Cardiac septum (tissue), 1 donor: ENCODE measurements around the gene TEX28. TPM values are rescaled to one million over a fixed set of nuclear protein-coding genes. Genes with fewer than 3 reads are reported as not detected.
"Not testable (repeated sequence)": the region's sequence is repeated elsewhere in the genome, so short reads cannot be mapped to it uniquely, and the experiment has no call there.

ENCODE experiments used
- DNase-seq: peaks from one replicate; pipeline ENCODE4 v3.0.0-alpha.2; 2020; ENCODE audit warnings: low spot score
- intact Hi-C: fragments of 100-400 bp; cut with DNase I; formaldehyde crosslinking; loops from one replicate; pipeline ENCODE4 v1.14.0; 2022
- total RNA-seq: library from RNA; stranded (reverse); fragmentation: NEBNext Ultra II Directional; extraction: Animal tissue kit (Norgen Biotek cat#: 25700); gene quantifications from one replicate; pipeline ENCODE4 v1.2.1, GENCODE V29; 2021
- donor health status: DM: no; HTN: no; CAD: no.

Gene TEX28
- total RNA-seq, 1 donor from 2014 or later: not detected

- DNase-seq, intact Hi-C loops: not testable (repeated sequence)
These were observed 36.2 kb downstream of the TEX28 start for GRCh38 chrX:154258711-154259110.

- DNase-seq, intact Hi-C loops: not testable (repeated sequence)
These were observed 37.6 kb downstream of the TEX28 start, which contains the start of gene OPN1MW3 for GRCh38 chrX:154257282-154257681. TSS of gene OPN1MW3 (plus strand) at chrX:154257582. CDS start at chrX:154257620, 38 bp downstream.

GRCh38 chrX:154248076-154248475 lies 46.8 kb downstream of the TEX28 start:
- intact Hi-C loops, DNase-seq: not testable (repeated sequence)

- DNase-seq, intact Hi-C loops: not testable (repeated sequence)
These were observed 47.4 kb downstream of the TEX28 start for GRCh38 chrX:154247377-154248045.

GRCh38 chrX:154239982-154240503 lies 54.9 kb downstream of the TEX28 start:
- DNase-seq, intact Hi-C loops: not testable (repeated sequence)

- DNase-seq, intact Hi-C loops: not testable (repeated sequence)
These were observed 55.9 kb downstream of the TEX28 start for GRCh38 chrX:154238939-154239559.

GRCh38 chrX:154233620-154234019 lies 61.3 kb downstream of the TEX28 start:
- intact Hi-C loops, DNase-seq: not testable (repeated sequence)

GRCh38 chrX:154231443-154231842 lies 63.5 kb downstream of the TEX28 start:
- intact Hi-C loops, DNase-seq: not testable (repeated sequence)

GRCh38 chrX:154226706-154227105 lies 68.2 kb downstream of the TEX28 start:
- DNase-seq, intact Hi-C loops: not testable (repeated sequence)

GRCh38 chrX:154225292-154225691 lies 69.6 kb downstream of the TEX28 start:
- intact Hi-C loops, DNase-seq: not testable (repeated sequence)

Other genes starting within 250 kb of the TEX28 start
- gene MECP2, start 197.4 kb downstream of the TEX28 start, total RNA-seq: 37.6 TPM
- gene OPN1LW, start 150.9 kb downstream of the TEX28 start, total RNA-seq: not detected
- not detected for gene OPN1MW, start 112.5 kb downstream of the TEX28 start, total RNA-seq
- gene OPN1MW2, start 75.4 kb downstream of the TEX28 start, total RNA-seq: not detected
- not detected for gene OPN1MW3, start 37.5 kb downstream of the TEX28 start, total RNA-seq
- gene TKTL1, start 671 bp upstream of the TEX28 start, total RNA-seq: 3.2 TPM
- gene FLNA, start 79.5 kb upstream of the TEX28 start, total RNA-seq: 347 TPM
- gene EMD, start 84.2 kb upstream of the TEX28 start, total RNA-seq: 66.2 TPM
- 1,520 TPM for gene RPL10, start 103.3 kb upstream of the TEX28 start, total RNA-seq
- 32.9 TPM for gene DNASE1L1, start 114.1 kb upstream of the TEX28 start, total RNA-seq
- gene TAFAZZIN, start 116.4 kb upstream of the TEX28 start, total RNA-seq: 41.6 TPM
- gene ATP6AP1, start 133.6 kb upstream of the TEX28 start, total RNA-seq: 86.1 TPM
- 114 TPM for gene GDI1, start 142.0 kb upstream of the TEX28 start, total RNA-seq
- 43.7 TPM for gene FAM50A, start 149.0 kb upstream of the TEX28 start, total RNA-seq
- gene PLXNA3, start 163.2 kb upstream of the TEX28 start, total RNA-seq: 46.9 TPM
- 13.9 TPM for gene LAGE3, start 184.2 kb upstream of the TEX28 start, total RNA-seq
- gene UBL4A, start 191.5 kb upstream of the TEX28 start, total RNA-seq: 48.4 TPM
- gene SLC10A3, start 195.5 kb upstream of the TEX28 start, total RNA-seq: 13.8 TPM
- 53.1 TPM for gene FAM3A, start 221.1 kb upstream of the TEX28 start, total RNA-seq